K562 (cell line): Measurements from ENCODE around the gene NECTIN2.
"Not testable (repeated sequence)": the region's sequence is repeated elsewhere in the genome, so short reads cannot be mapped to it uniquely, and the experiment has no call there.

Experiments used
- CTCF ChIP-seq, 3 experiments: IDR thresholded peaks in 2 of 3; conservative IDR thresholded peaks in 1 of 3; 2 replicates each; pipeline ENCODE4 v1.5.1; 2011 to 2012; ENCODE audit warnings: low read length in 3 of 3, mild to moderate bottlenecking in 3 of 3, control low read depth in 2 of 3, improper control_type of control experiment in 1 of 3, inconsistent platforms in 1 of 3, low read depth in 1 of 3, mixed read lengths in 1 of 3, moderate library complexity in 1 of 3; ENCODE audit not compliant: insufficient read depth in 2 of 3
- YY1 ChIP-seq, 3 experiments: IDR thresholded peaks; 2 replicates each; pipeline ENCODE4 v1.6.1; 2011; ENCODE audit warnings: low read length in 2 of 3, mild to moderate bottlenecking in 2 of 3, moderate library complexity in 2 of 3, borderline replicate concordance in 1 of 3, control low read depth in 1 of 3, low read depth in 1 of 3; ENCODE audit not compliant: insufficient read depth in 3 of 3, insufficient replicate concordance in 2 of 3, control insufficient read depth in 1 of 3, insufficient read length in 1 of 3; ENCODE audit errors: extremely low read depth in 1 of 3

GRCh38 chr19:44926245-44927077, 80.4 kb downstream of the NECTIN2 start:
- TF ChIP-seq YY1 (IDR thresholded peaks at IDR 0.05; ENCODE audit: borderline replicate concordance in 1 of 3, control insufficient read depth in 1 of 3, extremely low read depth in 1 of 3, insufficient read depth in 3 of 3, insufficient read length in 1 of 3, insufficient replicate concordance in 2 of 3, low read depth in 1 of 3, low read length in 2 of 3); CTCF (IDR thresholded peaks at IDR 0.05 in 2 of 3, conservative IDR thresholded peaks at IDR 0.05 in 1 of 3; ENCODE audit: insufficient read depth in 2 of 3, low read depth in 1 of 3, low read length in 3 of 3): not testable (repeated sequence)
